PFSK-1 (cell line): ENCODE measurements around the gene IFT22.

Experiments
- FOXP2 ChIP-seq: optimal IDR thresholded peaks from 2 replicates; pipeline ENCODE3; 2011; ENCODE audit warnings: borderline replicate concordance, control low read depth, inconsistent platforms; ENCODE audit not compliant: insufficient read depth; ENCODE audit errors: extremely low read length, extremely low read depth
- POLR2AphosphoS5 ChIP-seq: IDR thresholded peaks from 2 replicates; pipeline ENCODE4 v1.6.1; 2012; ENCODE audit warnings: low read depth, mild to moderate bottlenecking, control low read depth, low read length, moderate library complexity
- REST ChIP-seq, 2 experiments: IDR thresholded peaks; 2 replicates each; pipeline versions ENCODE4 v1.6.1 to v1.8.0; 2011 to 2012; ENCODE audit warnings: low read depth in 2 of 2, low read length in 2 of 2, control low read depth in 1 of 2, inconsistent platforms in 1 of 2, mild to moderate bottlenecking in 1 of 2, moderate library complexity in 1 of 2; ENCODE audit not compliant: insufficient read depth in 1 of 2
- SIN3A ChIP-seq: IDR thresholded peaks from 2 replicates; pipeline ENCODE4 v1.6.1; 2012; ENCODE audit warnings: mild to moderate bottlenecking, low read length, moderate library complexity, borderline replicate concordance; ENCODE audit not compliant: insufficient read depth
- TAF1 ChIP-seq: IDR thresholded peaks from 2 replicates; pipeline ENCODE4 v1.6.1; 2012; ENCODE audit warnings: low read length, control low read depth, borderline replicate concordance; ENCODE audit not compliant: insufficient read depth

The IFT22 gene

GRCh38 chr7:101357433-101357832, 35.8 kb upstream of the IFT22 start:
- no peak for TF ChIP-seq POLR2AphosphoS5
- TF ChIP-seq FOXP2, result no peak
- no peak for TF ChIP-seq TAF1
- no peak for TF ChIP-seq REST (IDR thresholded peaks at IDR 0.05; ENCODE audit: insufficient read depth in 1 of 2, low read depth in 2 of 2, low read length in 2 of 2)
- TF ChIP-seq SIN3A, result no peak

GRCh38 chr7:101352920-101353308, 31.3 kb upstream of the IFT22 start:
- TF ChIP-seq REST (IDR thresholded peaks at IDR 0.05; ENCODE audit: insufficient read depth in 1 of 2, low read depth in 2 of 2, low read length in 2 of 2) (no peak), SIN3A (no peak), TAF1 (no peak), FOXP2 (no peak), POLR2AphosphoS5 (no peak)

- TF ChIP-seq SIN3A, result no peak
- TF ChIP-seq TAF1, result no peak
- no peak for TF ChIP-seq REST (IDR thresholded peaks at IDR 0.05; ENCODE audit: insufficient read depth in 1 of 2, low read depth in 2 of 2, low read length in 2 of 2)
- TF ChIP-seq FOXP2, result no peak
- no peak for TF ChIP-seq POLR2AphosphoS5
Observed at GRCh38 chr7:101347477-101347876, 25.9 kb upstream of the IFT22 start.

- TF ChIP-seq TAF1 (no peak), REST (IDR thresholded peaks at IDR 0.05; ENCODE audit: insufficient read depth in 1 of 2, low read depth in 2 of 2, low read length in 2 of 2) (no peak), FOXP2 (no peak), SIN3A (no peak), POLR2AphosphoS5 (no peak)
Observed at GRCh38 chr7:101342892-101343291, 21.3 kb upstream of the IFT22 start.

- TF ChIP-seq FOXP2 (no peak), POLR2AphosphoS5 (no peak), TAF1 (no peak), REST (IDR thresholded peaks at IDR 0.05; ENCODE audit: insufficient read depth in 1 of 2, low read depth in 2 of 2, low read length in 2 of 2) (no peak), SIN3A (no peak)
Observed at GRCh38 chr7:101340379-101340778, 18.8 kb upstream of the IFT22 start.
